ENCODE measurements around the gene DCTN2.
A peak's percentile ranks its signal among the peaks of the same experiment; 100 is the strongest.

The DCTN2 gene

GRCh38 chr12:57522887-57523705, 23.9 kb downstream of the DCTN2 start:
- H3K27ac Mint-ChIP-seq = peak overlapping the region; percentile 97
- H3K9me3 Mint-ChIP-seq = no peaks in the 10 kb centered on the region
- peak; percentile 72 for DNase-seq
- peaks cover 22% of the 10 kb centered on the region for H3K36me3 Mint-ChIP-seq (ENCODE audit: low read depth)
- H3K4me1 Mint-ChIP-seq = peaks cover 66% of the 10 kb centered on the region
- peaks cover 3% of the 10 kb centered on the region for H3K27me3 Mint-ChIP-seq (ENCODE audit: low read depth, poor library complexity)
- no peak for TF ChIP-seq CTCF (IDR thresholded peaks at IDR 0.05)
- peak overlapping the region; percentile 96 for H3K4me3 Mint-ChIP-seq

DNA sequence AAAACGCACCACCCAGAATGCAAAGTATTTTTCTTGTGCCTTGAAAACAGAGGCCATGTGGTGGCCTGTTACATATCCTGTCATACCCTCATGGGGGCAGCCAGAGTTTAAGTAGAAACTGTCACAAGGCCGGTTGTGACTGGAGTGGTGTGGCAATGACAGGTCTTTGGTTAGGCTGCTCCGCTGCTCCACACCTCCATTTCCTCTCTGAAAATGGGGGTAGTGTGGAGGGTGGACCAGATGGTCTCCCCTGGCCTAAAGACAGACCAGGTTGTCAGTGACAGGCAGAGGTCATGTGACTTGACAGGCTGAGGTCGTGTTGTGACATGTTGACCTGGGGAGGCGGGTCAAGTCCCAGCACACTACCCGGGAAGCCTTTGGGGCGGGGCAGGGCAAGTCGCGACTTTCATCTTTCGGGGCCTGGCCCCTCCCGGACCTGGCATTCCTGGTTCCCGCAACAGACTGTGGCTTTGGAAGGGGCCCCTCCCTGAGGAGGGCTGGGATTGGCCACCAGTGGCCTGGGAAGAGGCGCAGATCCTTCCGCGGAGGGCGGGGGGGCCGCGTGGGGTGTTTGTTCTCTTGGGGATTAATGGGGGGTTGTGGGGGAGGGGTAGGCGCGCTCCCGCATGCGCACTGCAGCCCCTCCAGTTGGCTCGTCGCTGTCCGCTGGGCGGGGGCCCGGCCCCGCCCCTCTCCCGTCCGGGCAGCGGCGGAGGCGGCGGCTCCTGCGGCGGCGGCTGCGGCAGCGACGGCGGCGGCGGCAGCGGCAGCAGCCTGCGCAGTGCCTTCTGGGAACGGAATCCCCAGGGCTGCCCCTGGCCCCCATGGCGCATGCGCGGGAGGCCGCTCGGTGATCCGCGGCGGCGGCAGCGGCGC, 24.7 kb downstream of the DCTN2 start, which contains the start of gene MBD6:
Gene MBD6, plus strand, starts transcription at position 814 of the 876 bp plus-strand sequence. CDS start 1,480 bp downstream, outside the sequence.
- H3K4me1 Mint-ChIP-seq = peaks cover 72% of the 10 kb centered on the region
- H3K27me3 Mint-ChIP-seq (ENCODE audit: low read depth, poor library complexity) = peaks cover 3% of the 10 kb centered on the region
- peaks cover 27% of the 10 kb centered on the region for H3K36me3 Mint-ChIP-seq (ENCODE audit: low read depth)
- peak within 1 kb of the TSS; percentile 97 for H3K4me3 Mint-ChIP-seq
- peak; percentile 95 for DNase-seq
- no peak for TF ChIP-seq CTCF (IDR thresholded peaks at IDR 0.05)
- no peaks in the 10 kb centered on the region for H3K9me3 Mint-ChIP-seq
- H3K27ac Mint-ChIP-seq = peak within 1 kb of the TSS; percentile 99

- no peaks in the 10 kb centered on the region for H3K9me3 Mint-ChIP-seq
- peak overlapping the region; percentile 99 for H3K27ac Mint-ChIP-seq
- DNase-seq = peak; percentile 57
- peaks cover 3% of the 10 kb centered on the region for H3K27me3 Mint-ChIP-seq (ENCODE audit: low read depth, poor library complexity)
- H3K4me3 Mint-ChIP-seq = peak overlapping the region; percentile 97
- H3K4me1 Mint-ChIP-seq = peaks cover 74% of the 10 kb centered on the region
- TF ChIP-seq CTCF (IDR thresholded peaks at IDR 0.05) = no peak
- H3K36me3 Mint-ChIP-seq (ENCODE audit: low read depth) = peaks cover 33% of the 10 kb centered on the region
These were observed 25.4 kb downstream of the DCTN2 start for GRCh38 chr12:57521525-57522010.

GRCh38 chr12:57520053-57520818, 26.8 kb downstream of the DCTN2 start, which contains the start of gene DDIT3:
TSS of gene DDIT3 (minus strand) at chr12:57520514. CDS start at chr12:57517406, 3,108 bp downstream.
- TF ChIP-seq CTCF (IDR thresholded peaks at IDR 0.05) = no peak
- H3K4me3 Mint-ChIP-seq = peak within 1 kb of the TSS; percentile 97
- peaks cover 3% of the 10 kb centered on the region for H3K27me3 Mint-ChIP-seq (ENCODE audit: low read depth, poor library complexity)
- H3K27ac Mint-ChIP-seq = peak within 1 kb of the TSS; percentile 100
- H3K36me3 Mint-ChIP-seq (ENCODE audit: low read depth) = peaks cover 47% of the 10 kb centered on the region
- no peaks in the 10 kb centered on the region for H3K9me3 Mint-ChIP-seq
- DNase-seq = peak; percentile 99
- peaks cover 65% of the 10 kb centered on the region for H3K4me1 Mint-ChIP-seq

- DNase-seq = no peak
- peaks cover 60% of the 10 kb centered on the region for H3K4me1 Mint-ChIP-seq
- no peak for TF ChIP-seq CTCF (IDR thresholded peaks at IDR 0.05)
These were observed 27.3 kb downstream of the DCTN2 start for GRCh38 chr12:57519796-57520052.

More at GRCh38 chr12:57519796-57520052, 27.3 kb downstream of the DCTN2 start:
- Mint-ChIP-seq H3K27me3 (ENCODE audit: low read depth, poor library complexity) (peaks cover 3% of the 10 kb centered on the region), H3K27ac (peak overlapping the region; percentile 100), H3K36me3 (ENCODE audit: low read depth) (peaks cover 51% of the 10 kb centered on the region), H3K9me3 (no peaks in the 10 kb centered on the region), H3K4me3 (peak overlapping the region; percentile 97)

All from nephron progenitor cell (in vitro differentiated cells).